DMS53 treated with DMSO at 0.1 percent for 48 hours (cell line): Measurements from ENCODE around the gene ZSWIM1.
"Not testable (repeated sequence)": the region's sequence is repeated elsewhere in the genome, so short reads cannot be mapped to it uniquely, and the experiment has no call there.

Experiments
- DNase-seq: peaks from one replicate; lab custom pipeline; 2025; ENCODE audit not compliant: unreplicated experiment; lab: John Stamatoyannopoulos, UW

The ZSWIM1 gene

DNA sequence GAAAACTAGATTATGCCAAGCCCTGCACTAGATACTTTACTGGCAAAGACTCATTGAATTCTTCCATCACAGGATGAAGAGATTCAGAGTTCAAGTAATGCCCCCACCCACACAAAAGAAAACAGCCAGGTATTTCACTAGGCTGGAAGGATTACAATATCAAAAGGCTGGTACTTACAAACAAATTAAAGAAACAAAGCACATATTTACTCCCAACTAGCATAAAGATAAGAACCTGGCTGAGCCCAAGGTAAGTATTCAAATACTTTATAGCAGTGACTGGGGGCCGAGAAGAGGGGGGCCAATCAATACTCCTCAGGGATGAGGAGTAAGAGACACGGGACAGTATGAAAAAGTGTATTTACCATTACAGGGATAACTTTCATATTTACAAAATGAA is 27.5 kb upstream of the ZSWIM1 start:
- no peak for DNase-seq

DNA sequence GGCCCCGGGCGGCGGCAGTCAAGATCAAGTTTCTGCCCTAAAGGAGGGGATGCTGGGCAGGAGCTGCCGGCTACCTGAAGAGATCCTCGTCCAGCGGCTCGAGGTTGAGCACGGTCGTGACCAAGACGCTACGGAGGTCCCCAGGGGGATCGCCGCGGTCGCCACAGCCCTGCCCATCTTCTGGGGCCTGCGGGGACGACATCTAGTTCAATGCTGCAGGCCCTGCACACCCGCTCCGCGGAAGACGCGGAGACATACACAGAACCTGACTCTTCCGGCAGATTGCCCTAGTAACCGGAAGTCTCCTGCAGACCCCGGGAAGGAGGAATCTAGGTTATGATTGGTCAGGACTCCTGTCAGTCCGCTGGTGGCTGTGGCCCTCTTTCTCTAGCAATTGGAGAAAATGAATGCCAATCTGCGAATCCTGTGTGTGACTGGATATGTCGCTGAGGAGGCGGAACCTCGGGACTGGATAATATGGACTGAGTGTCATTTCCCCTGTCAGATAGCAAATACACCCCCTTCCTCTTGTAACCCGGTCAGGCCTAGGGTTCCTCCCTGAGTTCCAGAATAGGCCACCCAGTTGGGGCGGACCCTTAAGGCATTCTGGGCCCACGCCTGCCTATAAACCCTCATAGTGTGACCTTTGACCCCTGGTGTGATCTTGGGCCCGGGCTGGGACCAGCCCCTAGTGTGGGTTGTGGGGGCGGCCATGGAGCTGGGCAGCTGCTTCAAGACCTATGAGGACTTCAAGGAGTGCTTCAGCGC is 23.7 kb upstream of the ZSWIM1 start, which contains the start of the genes ACOT8 and ZSWIM3:
ACOT8 (minus strand) TSS at position 279 of the 768 bp plus-strand sequence; CDS start at position 202, 77 bp downstream.
ZSWIM3 (plus strand) TSS at position 501 of the 768 bp plus-strand sequence; CDS start at position 713, 212 bp downstream.
- DNase-seq = peak; percentile 100

DNA sequence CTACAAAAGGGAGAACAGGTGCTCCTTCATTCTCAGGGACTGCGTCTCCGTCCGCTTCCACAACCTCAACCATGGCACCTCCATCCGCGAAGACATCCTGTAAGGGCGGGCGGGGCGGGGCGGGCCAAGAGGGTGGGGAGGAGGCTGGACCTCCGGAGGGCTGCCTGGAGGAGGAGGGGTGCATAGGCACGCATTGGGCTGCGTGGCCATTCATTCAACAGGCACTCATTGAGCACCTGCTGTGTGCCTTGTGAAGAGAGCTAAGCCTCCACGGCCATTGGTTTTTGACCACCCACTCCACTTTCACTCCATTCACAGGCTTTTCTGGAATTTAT is 23.2 kb upstream of the ZSWIM1 start:
- peak; percentile 58 for DNase-seq

- no peak for DNase-seq
Measured at GRCh38 chr20:45859916-45860315, 21.1 kb upstream of the ZSWIM1 start.

- DNase-seq = no peak
Measured at GRCh38 chr20:45860560-45861220, 20.3 kb upstream of the ZSWIM1 start.

GRCh38 chr20:45861221-45862075 is 19.6 kb upstream of the ZSWIM1 start:
- peak; percentile 66 for DNase-seq

GRCh38 chr20:45863543-45864470 is 17.2 kb upstream of the ZSWIM1 start:
- peak; percentile 4 for DNase-seq

DNA sequence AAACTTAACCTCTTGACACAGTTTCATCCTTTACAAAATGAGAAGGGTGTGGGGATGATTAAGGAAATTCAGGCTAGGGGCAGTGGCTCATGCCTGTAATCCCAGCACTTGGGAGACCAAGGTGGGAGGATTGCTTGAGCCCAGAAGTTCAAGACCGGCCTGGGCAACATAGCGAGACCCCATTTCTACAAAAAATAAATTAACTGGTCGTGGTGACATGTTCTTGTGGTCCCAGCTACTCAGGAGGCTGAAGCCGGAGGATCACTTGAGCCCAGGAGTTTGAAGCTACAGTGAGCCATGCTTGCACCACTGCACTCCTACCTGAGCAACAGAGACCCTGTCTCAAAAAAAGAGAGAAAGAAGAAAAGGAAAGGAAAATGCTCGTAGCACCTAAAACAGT is 14.6 kb upstream of the ZSWIM1 start:
- DNase-seq = no peak

GRCh38 chr20:45867136-45867818 is 13.8 kb upstream of the ZSWIM1 start:
- DNase-seq = no peak

- no peak for DNase-seq
Measured at GRCh38 chr20:45867819-45868176, 13.2 kb upstream of the ZSWIM1 start.

- no peak for DNase-seq
Measured at GRCh38 chr20:45872626-45873025, 8.4 kb upstream of the ZSWIM1 start.

GRCh38 chr20:45873409-45874103 is 7.5 kb upstream of the ZSWIM1 start:
- DNase-seq = no peak

DNA sequence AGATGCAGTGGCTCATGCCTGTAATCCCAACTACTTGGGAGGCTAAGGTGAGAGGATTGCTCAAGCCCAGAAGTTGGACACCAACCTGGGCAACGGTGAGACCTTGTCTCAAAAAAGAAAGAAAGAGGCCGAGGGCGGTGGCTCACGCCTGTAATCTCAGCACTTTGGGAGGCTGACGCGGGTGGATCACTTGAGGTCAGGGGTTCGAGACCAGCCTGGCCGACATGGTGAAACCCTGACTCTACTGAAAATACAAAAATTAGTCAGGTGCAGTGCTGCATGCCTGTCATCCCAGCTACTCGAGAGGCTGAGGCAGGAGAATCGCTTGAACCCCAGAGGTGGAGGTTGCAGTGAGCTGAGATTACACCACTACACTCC is 6.9 kb upstream of the ZSWIM1 start:
- not testable (repeated sequence) for DNase-seq

- no peak for DNase-seq
Measured at GRCh38 chr20:45874576-45874975, 6.5 kb upstream of the ZSWIM1 start.

DNA sequence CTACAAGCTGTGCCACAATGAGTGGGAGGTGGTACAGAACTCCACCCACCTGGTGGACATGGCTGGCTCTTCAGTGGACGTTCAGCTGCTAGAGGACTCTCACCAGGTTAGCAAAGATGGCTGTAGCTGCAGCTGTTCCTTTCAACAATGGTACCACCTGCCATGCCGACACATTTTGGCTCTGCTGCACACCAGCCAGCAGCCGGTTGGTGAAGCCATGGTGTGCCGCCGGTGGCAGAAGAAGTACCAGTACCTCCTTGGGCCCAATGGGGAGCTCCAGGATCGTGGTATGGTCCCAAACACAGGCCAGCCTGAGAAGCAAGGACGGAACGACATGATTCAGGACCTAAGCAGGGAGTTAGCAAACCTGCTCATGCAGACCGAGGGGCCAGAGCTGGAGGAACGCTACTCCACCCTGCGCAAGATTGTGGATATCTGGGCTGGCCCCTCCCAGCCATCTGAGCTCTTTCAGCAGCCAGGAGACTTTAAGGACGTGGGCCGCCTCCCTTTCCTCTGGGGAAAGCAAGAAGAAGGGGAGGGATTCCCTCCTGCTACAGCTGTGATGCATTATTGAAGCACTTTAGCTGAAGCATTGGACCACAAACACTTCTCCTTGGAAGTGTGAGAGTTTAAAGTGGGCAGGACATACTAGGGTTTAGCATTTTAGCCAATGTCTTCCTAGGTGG is 2.8 kb upstream of the ZSWIM1 start:
- no peak for DNase-seq

- no peak for DNase-seq
Measured at GRCh38 chr20:45882469-45883099, 1.6 kb downstream of the ZSWIM1 start.

GRCh38 chr20:45883100-45883469 is 2.1 kb downstream of the ZSWIM1 start:
- DNase-seq = no peak

DNA sequence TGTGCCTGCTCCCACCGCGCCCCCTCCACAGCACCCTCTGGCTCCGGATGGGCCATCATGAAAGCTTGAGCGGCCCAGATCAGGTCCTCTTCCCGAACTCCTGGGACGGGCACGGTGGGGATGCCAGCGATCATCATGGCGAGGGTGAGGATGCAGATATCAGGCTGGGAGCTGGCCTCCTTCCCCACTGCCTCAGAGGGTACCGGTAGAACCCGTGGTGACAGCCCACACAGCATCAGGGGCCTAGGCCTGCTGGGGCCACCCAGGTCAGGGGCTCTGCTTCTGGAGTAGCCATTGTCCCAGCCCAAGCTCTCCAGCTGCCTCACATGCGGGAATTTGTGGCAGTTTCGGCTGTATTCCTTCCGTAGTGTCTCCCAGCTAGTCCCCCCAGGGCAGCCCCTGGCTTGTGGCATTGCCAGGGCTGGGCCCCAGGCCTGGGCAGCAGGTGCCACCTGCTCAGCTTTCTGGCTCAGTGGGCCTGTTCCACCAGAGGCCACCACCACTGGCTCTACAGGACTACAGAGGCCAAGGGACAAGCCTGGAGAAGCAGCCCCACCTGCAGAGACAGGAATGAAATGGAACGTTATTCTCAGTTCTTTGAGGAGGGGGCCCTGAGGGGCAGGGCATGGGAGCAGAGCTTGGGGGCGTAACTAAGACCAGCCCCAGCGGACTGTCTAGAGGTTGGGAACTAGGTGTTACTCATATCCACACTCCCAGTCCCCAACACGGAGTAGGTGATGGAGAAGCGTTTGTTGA is 5.7 kb downstream of the ZSWIM1 start:
- no peak for DNase-seq
